Effector memory CD4-positive, alpha-beta T cell (primary cell): ENCODE results near the gene SORCS3.

Experiments used
- DNase-seq, 3 donors: peaks; one replicate each; pipeline ENCODE4 v3.0.0-alpha.2; 2020
- H3K27ac ChIP-seq: 2 replicates; pipeline ENCODE4 v1.7.0; 2013; ENCODE audit warnings: mild to moderate bottlenecking, low read length, moderate library complexity; ENCODE audit not compliant: insufficient read depth, poor library complexity, severe bottlenecking
- H3K27me3 ChIP-seq: replicated peaks from 2 replicates; pipeline ENCODE4 v1.7.0; 2013; ENCODE audit warnings: mild to moderate bottlenecking, low read length; ENCODE audit not compliant: insufficient read depth, control insufficient read depth, poor library complexity, severe bottlenecking
- H3K36me3 ChIP-seq: 2 replicates; pipeline ENCODE4 v1.7.0; 2013; ENCODE audit warnings: mild to moderate bottlenecking, low read length, moderate library complexity; ENCODE audit not compliant: control insufficient read depth, insufficient read depth
- H3K4me1 ChIP-seq: 2 replicates; pipeline ENCODE4 v1.7.0; 2013; ENCODE audit warnings: low read length, mild to moderate bottlenecking; ENCODE audit not compliant: control insufficient read depth, insufficient read depth, poor library complexity, severe bottlenecking
- H3K4me3 ChIP-seq: 2 replicates; pipeline ENCODE4 v1.7.0; 2013; ENCODE audit warnings: low read length, low read depth, mild to moderate bottlenecking; ENCODE audit not compliant: insufficient read depth, poor library complexity, severe bottlenecking
- H3K9me3 ChIP-seq: 2 replicates; pipeline ENCODE4 v1.7.0; 2013; ENCODE audit warnings: mild to moderate bottlenecking, low read length, moderate library complexity; ENCODE audit not compliant: control insufficient read depth

SORCS3 gene

DNA sequence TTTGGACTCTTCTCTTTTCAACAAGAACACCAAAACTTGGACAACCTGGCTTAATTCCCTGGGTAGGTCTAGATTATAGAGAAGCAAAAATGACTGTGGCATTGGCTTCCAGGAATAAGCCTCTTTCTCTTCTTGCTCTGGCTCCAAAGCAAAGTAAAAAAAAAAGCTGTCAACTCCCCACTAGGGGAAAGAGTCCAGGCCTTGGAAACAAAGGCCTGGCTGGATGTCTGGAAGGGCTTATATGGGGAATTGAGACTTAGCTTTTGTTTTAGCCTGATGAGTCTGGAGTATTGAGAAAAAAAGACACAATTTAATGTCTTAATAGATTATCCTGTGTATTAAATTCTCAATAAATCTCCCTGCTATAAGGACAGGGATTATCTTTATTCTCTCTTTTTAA lies 300.6 kb downstream of the SORCS3 start:
- H3K27me3 ChIP-seq, result no peaks in the 10 kb centered on the region
- no peaks in the 10 kb centered on the region for H3K4me1 ChIP-seq
- no peaks in the 10 kb centered on the region for H3K9me3 ChIP-seq

DNA sequence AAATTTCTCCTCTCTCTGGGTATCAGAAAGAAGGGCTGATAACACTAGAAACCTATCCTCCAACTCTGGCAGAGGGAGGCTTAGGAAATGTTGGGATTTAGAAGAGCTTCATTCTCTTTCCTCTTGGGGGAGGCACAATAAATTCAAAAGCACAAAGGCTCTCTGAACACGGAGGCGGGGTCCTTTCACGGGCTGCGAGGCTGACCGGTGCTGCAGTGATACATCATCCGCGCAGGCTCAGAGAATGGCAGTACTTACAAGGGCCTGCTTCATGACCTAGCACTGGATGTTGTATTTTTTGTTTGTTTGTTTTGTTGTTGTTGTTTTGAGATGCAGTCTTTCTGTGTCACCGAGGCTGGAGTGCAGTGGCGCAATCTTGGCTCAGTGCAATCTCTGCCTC lies 306.2 kb downstream of the SORCS3 start:
- no peaks in the 10 kb centered on the region for H3K36me3 ChIP-seq
- no peak overlapping the region for H3K27ac ChIP-seq
- H3K9me3 ChIP-seq, result no peaks in the 10 kb centered on the region
- no peak overlapping the region for H3K4me3 ChIP-seq
- DNase-seq, result no peak
- H3K4me1 ChIP-seq, result no peaks in the 10 kb centered on the region
- H3K27me3 ChIP-seq, result no peaks in the 10 kb centered on the region

More for the DNA sequence above, 300.6 kb downstream of the SORCS3 start:
- no peak overlapping the region for H3K4me3 ChIP-seq
- H3K36me3 ChIP-seq, result no peaks in the 10 kb centered on the region
- DNase-seq, result no peak
- no peak overlapping the region for H3K27ac ChIP-seq

GRCh38 chr10:104957178-104957841 lies 316.2 kb downstream of the SORCS3 start:
- no peak for DNase-seq
- Histone ChIP-seq H3K4me3 (no peak overlapping the region), H3K27me3 (no peaks in the 10 kb centered on the region), H3K4me1 (no peaks in the 10 kb centered on the region), H3K9me3 (no peaks in the 10 kb centered on the region), H3K36me3 (no peaks in the 10 kb centered on the region), H3K27ac (no peak overlapping the region)

GRCh38 chr10:104966563-104967297 lies 325.6 kb downstream of the SORCS3 start:
- no peak overlapping the region for H3K4me3 ChIP-seq
- H3K27ac ChIP-seq, result no peak overlapping the region
- no peaks in the 10 kb centered on the region for H3K4me1 ChIP-seq
- no peaks in the 10 kb centered on the region for H3K27me3 ChIP-seq
- H3K9me3 ChIP-seq, result no peaks in the 10 kb centered on the region
- no peak for DNase-seq
- no peaks in the 10 kb centered on the region for H3K36me3 ChIP-seq

GRCh38 chr10:104980368-104980767 lies 339.3 kb downstream of the SORCS3 start:
- Histone ChIP-seq H3K36me3 (no peaks in the 10 kb centered on the region), H3K4me3 (no peak overlapping the region), H3K4me1 (no peaks in the 10 kb centered on the region), H3K9me3 (no peaks in the 10 kb centered on the region), H3K27me3 (no peaks in the 10 kb centered on the region), H3K27ac (no peak overlapping the region)
- no peak for DNase-seq

DNA sequence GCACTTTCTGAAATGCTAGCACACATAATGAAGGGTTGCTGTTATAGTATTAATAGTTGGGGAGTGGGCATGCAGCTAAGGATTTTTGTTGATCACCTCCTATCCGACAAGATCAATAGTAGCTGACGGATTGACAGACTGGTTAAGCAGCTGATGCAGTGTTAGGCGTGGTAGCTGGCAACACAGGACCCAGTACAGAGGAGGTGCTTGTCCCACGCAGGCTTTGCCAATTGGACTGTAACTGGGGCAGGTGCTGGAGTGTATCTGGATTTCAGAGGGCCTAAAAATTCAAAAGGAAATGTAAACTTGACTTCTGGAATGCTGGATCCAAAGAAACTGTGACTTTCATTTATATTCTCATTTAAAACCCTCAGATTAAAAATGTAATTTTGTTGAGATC lies 340.9 kb downstream of the SORCS3 start:
- Histone ChIP-seq H3K27me3 (no peaks in the 10 kb centered on the region), H3K4me3 (no peak overlapping the region), H3K36me3 (no peaks in the 10 kb centered on the region), H3K9me3 (no peaks in the 10 kb centered on the region), H3K4me1 (no peaks in the 10 kb centered on the region), H3K27ac (no peak overlapping the region)
- no peak for DNase-seq

DNA sequence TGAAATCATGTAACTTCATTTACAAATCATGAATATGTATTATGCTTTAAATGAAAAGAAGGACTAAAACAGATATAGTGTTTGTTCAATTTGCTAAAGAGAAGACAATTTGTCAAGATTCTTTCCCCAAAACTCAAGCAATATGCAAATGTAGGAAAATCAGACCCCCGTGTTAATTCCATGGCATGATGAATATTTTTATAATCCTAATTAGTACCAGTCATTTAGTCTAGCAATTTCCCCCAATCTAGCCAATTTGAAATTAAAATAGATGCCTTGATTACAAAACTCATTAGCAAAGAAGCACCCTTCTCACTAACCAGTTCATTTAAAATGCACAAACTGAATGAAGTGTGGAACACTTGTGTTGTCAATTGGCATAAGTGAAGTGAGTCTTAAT lies 347.6 kb downstream of the SORCS3 start:
- DNase-seq, result no peak
- no peaks in the 10 kb centered on the region for H3K9me3 ChIP-seq
- no peaks in the 10 kb centered on the region for H3K27me3 ChIP-seq
- H3K4me1 ChIP-seq, result no peaks in the 10 kb centered on the region
- no peaks in the 10 kb centered on the region for H3K36me3 ChIP-seq
- H3K27ac ChIP-seq, result no peak overlapping the region
- no peak overlapping the region for H3K4me3 ChIP-seq

DNA sequence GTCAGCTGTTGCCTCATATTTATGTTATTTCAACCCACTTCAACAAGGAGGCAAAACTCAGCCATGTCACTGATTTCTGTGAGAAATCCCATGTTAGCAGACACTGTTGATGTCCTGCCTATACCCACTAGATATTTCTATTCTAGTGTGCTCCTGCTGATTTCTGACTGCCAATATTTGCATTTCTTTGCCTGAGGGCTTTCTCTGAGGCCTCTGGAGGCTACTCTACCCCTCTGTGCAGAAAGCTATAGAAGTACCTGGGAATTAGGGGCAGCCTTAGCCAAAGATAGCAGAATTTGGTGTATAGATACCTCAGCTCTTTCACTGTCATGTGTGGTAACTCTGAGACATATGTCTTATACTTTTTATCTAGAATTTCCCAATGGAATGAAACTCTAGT lies 348.8 kb downstream of the SORCS3 start:
- Histone ChIP-seq H3K4me3 (no peak overlapping the region), H3K27me3 (no peaks in the 10 kb centered on the region), H3K9me3 (no peaks in the 10 kb centered on the region), H3K36me3 (no peaks in the 10 kb centered on the region), H3K27ac (no peak overlapping the region), H3K4me1 (no peaks in the 10 kb centered on the region)
- no peak for DNase-seq

DNA sequence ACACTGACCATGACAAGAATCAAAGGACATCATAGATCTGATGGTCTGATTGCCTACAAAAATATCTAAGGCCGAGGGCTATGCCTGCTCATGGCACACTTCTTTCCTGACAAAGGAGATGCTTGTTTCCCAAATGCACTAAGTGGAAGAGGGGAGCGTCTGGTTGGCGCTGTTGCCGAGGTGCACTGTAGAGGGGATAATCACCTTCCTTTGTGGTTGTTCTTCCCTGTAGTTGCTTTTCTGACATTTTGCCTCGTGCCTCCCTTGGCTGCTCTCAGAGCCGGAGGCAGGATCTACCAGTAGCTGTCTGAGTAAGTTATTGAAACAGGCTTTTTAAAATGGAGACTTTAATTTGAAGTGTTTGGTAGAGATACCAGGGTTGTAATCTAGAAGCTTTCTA lies 352.0 kb downstream of the SORCS3 start:
- no peak overlapping the region for H3K4me3 ChIP-seq
- H3K4me1 ChIP-seq, result no peaks in the 10 kb centered on the region
- H3K27ac ChIP-seq, result no peak overlapping the region
- no peaks in the 10 kb centered on the region for H3K27me3 ChIP-seq
- H3K36me3 ChIP-seq, result no peaks in the 10 kb centered on the region
- H3K9me3 ChIP-seq, result no peaks in the 10 kb centered on the region
- no peak for DNase-seq

GRCh38 chr10:105001269-105001668 lies 360.2 kb downstream of the SORCS3 start:
- Histone ChIP-seq H3K4me1 (no peaks in the 10 kb centered on the region), H3K4me3 (no peak overlapping the region), H3K36me3 (no peaks in the 10 kb centered on the region), H3K27ac (no peak overlapping the region), H3K27me3 (no peaks in the 10 kb centered on the region), H3K9me3 (no peaks in the 10 kb centered on the region)
- no peak for DNase-seq
